B cell (primary cell): Measurements from ENCODE around the gene NUP85.

ENCODE experiments used
- EZH2 ChIP-seq: IDR thresholded peaks from 2 replicates; pipeline ENCODE4 v1.6.1; 2012; ENCODE audit warnings: borderline replicate concordance, low read depth, mild to moderate bottlenecking, moderate library complexity, low read length; ENCODE audit not compliant: insufficient read depth, poor library complexity, severe bottlenecking
- TF ChIP-seq, protein P1 (sequence below): fragments of 200-600 bp; IDR thresholded peaks from one replicate; pipeline ENCODE4 v1.8.0; 2022; ENCODE audit warnings: antibody characterized with exemption, mild to moderate bottlenecking

DNA sequence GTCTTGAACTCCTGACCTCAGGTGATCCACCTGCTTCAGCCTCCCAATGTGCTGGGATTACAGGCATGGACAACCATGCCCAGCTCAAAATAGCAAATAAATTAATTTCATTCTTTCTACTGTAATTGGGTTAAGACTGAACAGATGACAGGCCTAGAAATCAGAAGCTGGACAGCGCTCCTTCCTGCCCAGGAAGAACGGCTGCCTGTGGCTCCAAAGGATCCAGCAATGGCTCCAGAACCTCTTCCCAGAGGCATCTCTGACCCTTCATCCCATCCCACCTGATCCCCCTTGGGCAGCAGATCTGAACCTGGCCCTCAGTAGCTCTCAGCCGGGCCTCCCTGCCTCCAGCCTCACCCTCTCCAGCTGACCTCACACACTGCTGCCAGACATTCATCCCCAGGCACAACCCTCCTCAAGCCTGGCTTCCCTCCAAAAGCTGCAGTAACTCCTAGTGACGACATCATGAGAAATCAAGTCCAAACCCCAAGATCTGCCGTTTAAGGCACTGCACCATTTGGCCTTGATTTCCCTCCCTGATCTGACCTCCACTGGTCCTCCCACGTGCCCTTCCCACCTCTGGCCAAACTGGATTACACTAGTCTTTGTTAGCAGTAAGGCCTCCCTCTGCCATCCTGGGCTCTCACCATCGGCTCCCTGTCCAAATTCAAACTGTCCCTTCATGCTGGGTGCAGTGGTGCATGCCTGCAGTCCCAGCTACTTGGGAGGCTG, 68.7 kb downstream of the NUP85 start:
- TF ChIP-seq EZH2: no peak
- TF ChIP-seq, protein P1, sequence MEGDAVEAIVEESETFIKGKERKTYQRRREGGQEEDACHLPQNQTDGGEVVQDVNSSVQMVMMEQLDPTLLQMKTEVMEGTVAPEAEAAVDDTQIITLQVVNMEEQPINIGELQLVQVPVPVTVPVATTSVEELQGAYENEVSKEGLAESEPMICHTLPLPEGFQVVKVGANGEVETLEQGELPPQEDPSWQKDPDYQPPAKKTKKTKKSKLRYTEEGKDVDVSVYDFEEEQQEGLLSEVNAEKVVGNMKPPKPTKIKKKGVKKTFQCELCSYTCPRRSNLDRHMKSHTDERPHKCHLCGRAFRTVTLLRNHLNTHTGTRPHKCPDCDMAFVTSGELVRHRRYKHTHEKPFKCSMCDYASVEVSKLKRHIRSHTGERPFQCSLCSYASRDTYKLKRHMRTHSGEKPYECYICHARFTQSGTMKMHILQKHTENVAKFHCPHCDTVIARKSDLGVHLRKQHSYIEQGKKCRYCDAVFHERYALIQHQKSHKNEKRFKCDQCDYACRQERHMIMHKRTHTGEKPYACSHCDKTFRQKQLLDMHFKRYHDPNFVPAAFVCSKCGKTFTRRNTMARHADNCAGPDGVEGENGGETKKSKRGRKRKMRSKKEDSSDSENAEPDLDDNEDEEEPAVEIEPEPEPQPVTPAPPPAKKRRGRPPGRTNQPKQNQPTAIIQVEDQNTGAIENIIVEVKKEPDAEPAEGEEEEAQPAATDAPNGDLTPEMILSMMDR: no peak
